T-cell (primary cell): Measurements from ENCODE around the gene TNNI2. TPM values are rescaled to one million over a fixed set of nuclear protein-coding genes. Genes with fewer than 3 reads are reported as not detected.

ENCODE experiments used
- ATAC-seq, 4 experiments: fragments of 200-7000 bp in 3 of 4; fragments of 150-1000 bp in 1 of 4; cut with Tn5 transposase; replicated peaks in 1 of 4; 1 replicate in 3 of 4; 2 replicates in 1 of 4; pipeline ENCODE4 v1.10.0; 2021; ENCODE audit warnings: moderate library complexity in 3 of 4, mild to moderate bottlenecking in 2 of 4, moderate number of reproducible peaks in 1 of 4
- CTCF ChIA-PET, 2 donors: fragments of 300-600 bp; sonication (Branson Sonifier 250); formaldehyde crosslinking; loops; one replicate each; lab custom pipeline; 2022; ENCODE audit warnings: antibody characterized with exemption in 2 of 2; lab: Charles Lee
- POLR2A ChIA-PET, 2 donors: fragments of 300-600 bp; sonication (Branson Sonifier 250); formaldehyde crosslinking; loops; one replicate each; lab custom pipeline; 2022; ENCODE audit warnings: antibody characterized with exemption in 2 of 2; lab: Charles Lee
- DNase-seq, 35 experiments: peaks; one replicate each; pipeline versions ENCODE4 v3.0.0 to v3.0.0-alpha.2; 2013 to 2023
- H3K27ac ChIP-seq: one replicate; pipeline ENCODE4 v1.5.1; 2013; ENCODE audit warnings: low read length
- H3K27me3 ChIP-seq, 2 experiments: replicated peaks in 1 of 2; 1 replicate in 1 of 2; 2 replicates in 1 of 2; pipeline versions ENCODE4 v1.6.1 to v1.7.0; 2013; ENCODE audit warnings: low read length in 1 of 2, mixed read lengths in 1 of 2; ENCODE audit not compliant: control insufficient read depth in 2 of 2, insufficient read depth in 2 of 2; ENCODE audit errors: extremely low read depth in 1 of 2
- H3K36me3 ChIP-seq, 2 donors: 1 replicate in 1 of 2; 2 replicates in 1 of 2; pipeline versions ENCODE4 v1.6.1 to v1.7.0; 2013; ENCODE audit warnings: low read length in 1 of 2; ENCODE audit not compliant: control insufficient read depth in 2 of 2, insufficient read depth in 1 of 2; ENCODE audit errors: extremely low read depth in 1 of 2
- H3K4me1 ChIP-seq, 2 experiments: 1 replicate in 1 of 2; 2 replicates in 1 of 2; pipeline versions ENCODE4 v1.6.1 to v1.7.0; 2013; ENCODE audit warnings: low read length in 2 of 2, mixed read lengths in 1 of 2; ENCODE audit not compliant: insufficient read depth in 2 of 2, control insufficient read depth in 1 of 2; ENCODE audit errors: extremely low read depth in 1 of 2
- H3K4me3 ChIP-seq, 2 donors: 1 replicate in 1 of 2; 2 replicates in 1 of 2; pipeline versions ENCODE4 v1.5.1 to v1.7.0; 2013; ENCODE audit warnings: mild to moderate bottlenecking in 2 of 2, low read length in 1 of 2, moderate library complexity in 1 of 2; ENCODE audit not compliant: control insufficient read depth in 1 of 2; ENCODE audit errors: extremely low read depth in 1 of 2
- H3K9me3 ChIP-seq: 2 replicates; pipeline ENCODE4 v1.7.0; 2013
- H3K27ac Mint-ChIP-seq, 2 donors: one replicate each; pipeline ENCODE4 v1.8.0; 2020 to 2021; ENCODE audit warnings: mild to moderate bottlenecking in 2 of 2, mixed read lengths in 2 of 2
- H3K27me3 Mint-ChIP-seq, 2 donors: one replicate each; pipeline ENCODE4 v1.8.0; 2021 to 2022; ENCODE audit warnings: mixed read lengths in 2 of 2
- H3K36me3 Mint-ChIP-seq: one replicate; pipeline ENCODE4 v1.8.0; 2021; ENCODE audit warnings: mixed read lengths
- H3K4me1 Mint-ChIP-seq, 3 donors: one replicate each; pipeline ENCODE4 v1.8.0; 2020 to 2022; ENCODE audit warnings: mixed read lengths in 3 of 3, mild to moderate bottlenecking in 1 of 3
- H3K4me3 Mint-ChIP-seq, 3 donors: one replicate each; pipeline ENCODE4 v1.8.0; 2020 to 2022; ENCODE audit warnings: mild to moderate bottlenecking in 3 of 3, mixed read lengths in 3 of 3, moderate library complexity in 3 of 3
- H3K9me3 Mint-ChIP-seq, 3 donors: one replicate each; pipeline ENCODE4 v1.8.0; 2020 to 2022; ENCODE audit warnings: mixed read lengths in 3 of 3
- WGBS: methylation state at CpG from one replicate; pipeline ENCODE4 v1.1.5; 2013; ENCODE audit warnings: missing lambda C conversion rate; ENCODE audit not compliant: insufficient coverage; 5-methylcytosine and 5-hydroxymethylcytosine counted together
- total RNA-seq, 35 experiments: library from RNA in 6 of 35; stranded (reverse) in 6 of 35; fragments of 120-200 nt in 1 of 35; gene quantifications; one replicate each; pipeline versions ENCODE4 v1.2.1 to v1.2.4 and lab custom pipeline; 2013 to 2026

TNNI2 gene
- total RNA-seq, 5 donors from 2014 or later (not counting 1 experiment from before 2014, with no cell fraction given) = 0.39 TPM; not detected in 4

- no peak overlapping the region for H3K27ac ChIP-seq
- DNase-seq (no peak), ATAC-seq (no peak)
- no peaks in the 10 kb centered on the region for H3K9me3 ChIP-seq
- no peaks in the 10 kb centered on the region for H3K36me3 ChIP-seq
- no peak overlapping the region for H3K4me3 Mint-ChIP-seq
- H3K4me1 Mint-ChIP-seq = no peaks in the 10 kb centered on the region
- peaks cover 0 to 9% (median 0%) of the 10 kb centered on the region in 3 donors for H3K9me3 Mint-ChIP-seq
- 67% methylated on average over 1 of the region's 5 CpGs for WGBS
- no peak overlapping the region for H3K27ac Mint-ChIP-seq
- H3K27me3 Mint-ChIP-seq = peaks cover 0 to 9% of the 10 kb centered on the region in 2 donors
- no peaks in the 10 kb centered on the region for H3K36me3 Mint-ChIP-seq
- ChIA-PET CTCF (no interaction called here), POLR2A (no interaction called here)
- peaks cover 0 to 20% of the 10 kb centered on the region in 2 experiments for H3K27me3 ChIP-seq
- H3K4me3 ChIP-seq = no peak overlapping the region
- no peaks in the 10 kb centered on the region for H3K4me1 ChIP-seq
Measured at GRCh38 chr11:1817000-1817399, 21.8 kb upstream of the TNNI2 start.

- no peak for DNase-seq
Measured at GRCh38 chr11:1817511-1817910, 21.3 kb upstream of the TNNI2 start.

GRCh38 chr11:1819074-1819473, 19.7 kb upstream of the TNNI2 start:
- H3K27me3 ChIP-seq = peaks cover 0 to 20% of the 10 kb centered on the region in 2 experiments
- no peak overlapping the region for H3K27ac Mint-ChIP-seq
- H3K9me3 Mint-ChIP-seq = peaks cover 0 to 9% (median 0%) of the 10 kb centered on the region in 3 donors
- no peaks in the 10 kb centered on the region for H3K4me1 ChIP-seq
- no peak overlapping the region for H3K4me3 ChIP-seq
- H3K36me3 Mint-ChIP-seq = no peaks in the 10 kb centered on the region
- H3K27ac ChIP-seq = no peak overlapping the region
- H3K27me3 Mint-ChIP-seq = peaks cover 0 to 4% of the 10 kb centered on the region in 2 donors
- ATAC-seq (no peak), DNase-seq (no peak)
- H3K9me3 ChIP-seq = no peaks in the 10 kb centered on the region
- ChIA-PET CTCF (no interaction called here), POLR2A (no interaction called here)
- no peaks in the 10 kb centered on the region for H3K36me3 ChIP-seq
- WGBS = 100% methylated on average over 2 of the region's 3 CpGs
- H3K4me1 Mint-ChIP-seq = no peaks in the 10 kb centered on the region
- H3K4me3 Mint-ChIP-seq = no peak overlapping the region

More at GRCh38 chr11:1817511-1817910, 21.3 kb upstream of the TNNI2 start:
- ATAC-seq = no peak
- H3K4me3 ChIP-seq = no peak overlapping the region
- H3K27ac Mint-ChIP-seq = no peak overlapping the region
- H3K36me3 Mint-ChIP-seq = no peaks in the 10 kb centered on the region
- H3K4me3 Mint-ChIP-seq = no peak overlapping the region
- H3K36me3 ChIP-seq = no peaks in the 10 kb centered on the region
- peaks cover 0 to 9% (median 0%) of the 10 kb centered on the region in 3 donors for H3K9me3 Mint-ChIP-seq
- CTCF ChIA-PET = no interaction called here
- no peaks in the 10 kb centered on the region for H3K4me1 Mint-ChIP-seq
- peaks cover 0 to 9% of the 10 kb centered on the region in 2 donors for H3K27me3 Mint-ChIP-seq
- peaks cover 0 to 20% of the 10 kb centered on the region in 2 experiments for H3K27me3 ChIP-seq
- H3K9me3 ChIP-seq = no peaks in the 10 kb centered on the region
- no peak overlapping the region for H3K27ac ChIP-seq
- 38% methylated on average over 1 of the region's 1 CpG for WGBS
- POLR2A ChIA-PET = no interaction called here
- no peaks in the 10 kb centered on the region for H3K4me1 ChIP-seq

GRCh38 chr11:1820463-1821325, 18.1 kb upstream of the TNNI2 start:
- no peaks in the 10 kb centered on the region for H3K36me3 ChIP-seq
- Mint-ChIP-seq H3K9me3 (peaks cover 0 to 9% (median 0%) of the 10 kb centered on the region in 3 donors), H3K27me3 (no peaks in the 10 kb centered on the region), H3K27ac (no peak overlapping the region), H3K4me3 (no peak overlapping the region), H3K4me1 (no peaks in the 10 kb centered on the region), H3K36me3 (no peaks in the 10 kb centered on the region)
- POLR2A ChIA-PET = no interaction called here
- DNase-seq (no peak), ATAC-seq (no peak)
- CTCF ChIA-PET = no interaction called here
- peaks cover 0 to 21% of the 10 kb centered on the region in 2 experiments for H3K27me3 ChIP-seq
- H3K4me1 ChIP-seq = no peaks in the 10 kb centered on the region
- H3K4me3 ChIP-seq = no peak overlapping the region
- WGBS = 94% methylated on average over 6 of the region's 14 CpGs
- no peaks in the 10 kb centered on the region for H3K9me3 ChIP-seq
- H3K27ac ChIP-seq = no peak overlapping the region

- H3K9me3 ChIP-seq = no peaks in the 10 kb centered on the region
- no peaks in the 10 kb centered on the region for H3K36me3 ChIP-seq
- H3K4me3 ChIP-seq = no peak overlapping the region
- POLR2A ChIA-PET = no interaction called here
- H3K27ac Mint-ChIP-seq = no peak overlapping the region
- peaks cover 0 to 9% (median 0%) of the 10 kb centered on the region in 3 donors for H3K9me3 Mint-ChIP-seq
- no peaks in the 10 kb centered on the region for H3K4me1 ChIP-seq
- peaks cover 0 to 21% of the 10 kb centered on the region in 2 experiments for H3K27me3 ChIP-seq
- ATAC-seq (no peak), DNase-seq (no peak)
- no peaks in the 10 kb centered on the region for H3K27me3 Mint-ChIP-seq
- CTCF ChIA-PET = no interaction called here
- H3K27ac ChIP-seq = no peak overlapping the region
- H3K4me1 Mint-ChIP-seq = no peaks in the 10 kb centered on the region
- H3K4me3 Mint-ChIP-seq = no peak overlapping the region
- no peaks in the 10 kb centered on the region for H3K36me3 Mint-ChIP-seq
Measured at GRCh38 chr11:1821562-1821961, 17.2 kb upstream of the TNNI2 start.

GRCh38 chr11:1822648-1823375, 16.0 kb upstream of the TNNI2 start:
- Histone ChIP-seq H3K27ac (no peak overlapping the region), H3K9me3 (no peaks in the 10 kb centered on the region), H3K27me3 (peaks cover 0 to 28% of the 10 kb centered on the region in 2 experiments), H3K4me3 (no peak overlapping the region), H3K36me3 (no peaks in the 10 kb centered on the region), H3K4me1 (no peaks in the 10 kb centered on the region)
- Mint-ChIP-seq H3K27ac (no peak overlapping the region), H3K27me3 (peaks cover 0 to 5% of the 10 kb centered on the region in 2 donors), H3K4me1 (no peaks in the 10 kb centered on the region), H3K36me3 (no peaks in the 10 kb centered on the region), H3K4me3 (no peak overlapping the region), H3K9me3 (peaks cover 0 to 3% (median 0%) of the 10 kb centered on the region in 3 donors)
- ChIA-PET CTCF (no interaction called here), POLR2A (no interaction called here)
- ATAC-seq (no peak), DNase-seq (no peak)
- WGBS = 84% methylated on average over 6 of the region's 8 CpGs
